KBM-7 (cell line): ENCODE data around the gene TMEM134.

Experiments
- DNase-seq: peaks from one replicate; pipeline ENCODE4 v3.0.0-alpha.2; 2015
- in situ Hi-C: fragments of 300-500 bp; cut with MboI; formaldehyde crosslinking; loops from 2 replicates; pipeline ENCODE4 v1.14.3; 2020; ENCODE audit warnings: low sequenced_read_pairs, low pct_unique_long_range_greater_than_20kb, mixed read lengths

The TMEM134 gene

DNA sequence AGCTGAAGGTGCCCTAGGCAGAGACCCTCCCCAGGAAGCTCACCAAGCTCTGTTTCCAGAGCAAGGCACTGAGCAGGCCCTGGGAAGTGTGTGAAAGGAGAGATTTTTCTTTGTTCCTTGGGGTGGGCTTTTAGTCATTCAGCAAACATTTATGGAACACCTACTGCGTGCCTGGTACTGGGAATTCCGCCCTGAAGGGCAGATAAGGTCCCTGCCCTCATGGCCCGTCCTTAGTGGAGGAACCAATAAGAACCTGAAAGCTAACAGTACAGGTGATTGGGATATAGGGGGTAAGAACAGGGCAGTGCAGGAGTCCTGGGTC is 3.9 kb downstream of the TMEM134 start:
- no peak for DNase-seq
- in situ Hi-C loops = no loop called here

DNA sequence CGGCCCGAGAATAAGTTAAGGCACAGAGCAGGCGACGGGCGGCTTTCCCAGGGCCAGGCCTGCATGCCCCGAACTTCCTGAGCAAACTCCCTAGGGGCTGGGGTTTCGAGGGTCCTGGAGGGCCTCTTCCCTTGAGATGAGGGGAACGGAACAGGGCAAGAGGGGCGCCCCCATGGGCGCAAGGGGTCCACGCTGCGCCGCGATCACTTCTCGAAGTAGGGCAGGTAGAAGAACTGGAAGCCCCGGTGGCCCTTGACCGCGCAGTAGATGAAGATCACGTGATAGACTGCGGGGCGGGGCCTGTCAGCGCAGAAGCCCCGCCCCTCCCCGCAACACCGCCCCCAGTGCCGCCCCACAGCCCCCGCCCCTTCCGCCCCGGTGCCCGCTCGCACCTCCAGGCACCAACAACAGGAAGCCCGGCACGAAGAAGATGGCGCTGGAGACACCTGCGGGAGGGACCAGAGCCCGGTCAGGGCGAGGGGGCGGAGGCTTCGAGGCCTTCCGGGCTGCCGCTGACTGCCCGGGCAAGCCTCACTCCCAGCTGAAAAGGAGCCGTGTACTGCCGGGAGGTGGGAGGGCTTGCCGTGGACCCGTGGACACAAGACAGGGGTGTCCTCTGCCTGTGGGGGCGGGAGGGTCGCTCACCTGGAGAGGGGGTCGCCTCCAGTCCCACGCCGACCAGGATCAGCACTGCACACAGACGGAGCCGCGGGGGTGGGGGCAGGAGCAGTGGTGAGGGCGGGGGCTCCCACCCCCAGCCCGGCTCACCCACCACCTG is 4.5 kb downstream of the TMEM134 start:
- in situ Hi-C loops = no loop called here
- DNase-seq = peak; percentile 82

DNA sequence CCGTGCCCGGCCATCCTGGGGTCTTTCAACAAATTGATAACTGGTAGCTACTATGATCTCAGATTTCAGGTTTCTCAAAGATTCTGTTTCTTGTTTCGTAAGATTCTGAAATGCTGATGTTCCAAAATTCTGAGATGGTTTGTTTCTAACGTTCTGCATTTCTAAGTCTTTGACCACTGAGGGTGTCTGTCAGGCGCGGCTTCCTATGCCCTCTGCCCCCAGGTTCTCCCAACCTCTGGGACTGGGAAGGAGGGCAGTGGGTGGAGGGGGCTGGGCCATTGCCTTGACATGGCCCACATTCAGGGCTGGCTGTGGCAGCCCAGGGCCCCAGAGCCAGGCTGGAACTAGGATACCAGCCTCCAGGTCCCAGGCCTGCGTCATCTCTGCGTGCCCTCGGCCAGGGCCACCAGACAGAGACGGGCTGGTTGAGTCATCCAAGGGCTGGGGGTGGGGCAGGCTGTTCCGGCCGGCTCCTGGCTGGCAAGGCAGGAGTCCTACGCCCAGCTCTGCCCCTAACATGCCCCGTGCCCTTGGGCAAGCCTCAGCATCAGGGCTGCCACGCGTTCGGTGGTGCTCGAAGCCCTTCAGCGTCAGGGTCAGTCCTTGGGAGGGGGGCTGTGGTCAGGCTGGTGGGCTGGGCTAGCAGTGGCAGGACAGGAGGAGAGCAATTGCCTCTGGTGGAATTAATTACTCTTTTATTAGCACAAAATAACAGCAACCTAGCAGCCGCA is 5.2 kb downstream of the TMEM134 start:
- DNase-seq = peak; percentile 57
- in situ Hi-C loops = no loop called here

DNA sequence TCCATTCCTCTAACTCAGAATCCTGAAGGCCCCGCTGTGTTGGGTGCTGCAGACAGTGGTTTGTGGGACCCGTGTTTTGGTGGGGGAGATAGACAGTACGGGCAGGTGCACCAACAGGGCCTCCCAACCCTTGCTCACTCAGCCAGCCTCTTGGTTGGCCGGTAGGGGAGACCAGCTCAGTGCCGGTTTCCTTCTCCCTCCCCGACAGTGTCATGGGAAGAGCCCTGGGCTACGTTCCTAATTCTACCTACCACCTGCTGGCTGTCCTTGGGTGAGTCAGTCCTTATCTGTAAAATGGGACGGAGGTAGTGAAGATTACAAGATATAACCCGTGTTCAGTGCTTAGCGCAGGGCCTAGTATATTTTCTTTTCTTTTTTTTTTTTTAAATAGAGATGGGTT is 5.9 kb downstream of the TMEM134 start:
- DNase-seq = no peak
- in situ Hi-C loops = no loop called here

DNA sequence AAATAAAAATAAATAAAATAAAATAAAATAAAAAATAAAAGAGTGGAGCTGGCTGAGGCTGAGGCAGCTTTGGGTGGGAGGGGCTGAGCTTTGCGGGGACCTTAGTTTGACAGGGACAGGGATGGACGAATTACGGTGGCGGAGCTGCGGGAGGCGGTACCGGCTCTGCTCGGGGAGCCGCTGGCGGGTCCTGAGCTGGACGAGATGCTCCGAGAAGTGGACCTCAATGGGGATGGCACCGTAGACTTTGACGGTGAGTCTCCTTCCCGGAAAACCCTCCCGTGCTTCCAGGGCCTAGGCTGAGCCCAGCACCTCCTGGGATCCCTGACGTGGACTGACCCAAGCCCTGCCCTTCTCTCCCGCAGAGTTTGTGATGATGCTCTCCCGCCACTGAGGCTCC is 10.8 kb downstream of the TMEM134 start:
- no peak for DNase-seq
- in situ Hi-C loops = no loop called here

DNA sequence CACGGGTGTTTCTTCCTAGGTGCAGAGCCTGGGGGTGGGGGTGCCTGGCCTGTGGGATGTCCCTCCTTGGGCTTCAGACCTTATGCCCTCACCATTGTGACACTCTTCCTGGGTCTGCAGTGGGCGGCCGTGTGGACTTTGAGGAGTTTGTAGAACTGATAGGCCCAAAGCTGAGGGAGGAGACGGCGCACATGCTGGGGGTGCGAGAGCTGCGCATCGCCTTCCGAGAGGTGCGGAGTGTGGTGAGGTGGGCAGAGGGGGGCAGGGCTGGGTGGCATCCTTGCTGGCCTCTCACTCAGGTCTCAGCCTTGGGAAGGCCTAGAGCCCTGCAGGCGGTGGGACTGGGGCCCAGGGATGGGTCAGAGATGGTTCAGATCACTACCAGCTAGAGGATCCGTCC is 11.6 kb downstream of the TMEM134 start:
- in situ Hi-C loops = no loop called here
- no peak for DNase-seq

DNA sequence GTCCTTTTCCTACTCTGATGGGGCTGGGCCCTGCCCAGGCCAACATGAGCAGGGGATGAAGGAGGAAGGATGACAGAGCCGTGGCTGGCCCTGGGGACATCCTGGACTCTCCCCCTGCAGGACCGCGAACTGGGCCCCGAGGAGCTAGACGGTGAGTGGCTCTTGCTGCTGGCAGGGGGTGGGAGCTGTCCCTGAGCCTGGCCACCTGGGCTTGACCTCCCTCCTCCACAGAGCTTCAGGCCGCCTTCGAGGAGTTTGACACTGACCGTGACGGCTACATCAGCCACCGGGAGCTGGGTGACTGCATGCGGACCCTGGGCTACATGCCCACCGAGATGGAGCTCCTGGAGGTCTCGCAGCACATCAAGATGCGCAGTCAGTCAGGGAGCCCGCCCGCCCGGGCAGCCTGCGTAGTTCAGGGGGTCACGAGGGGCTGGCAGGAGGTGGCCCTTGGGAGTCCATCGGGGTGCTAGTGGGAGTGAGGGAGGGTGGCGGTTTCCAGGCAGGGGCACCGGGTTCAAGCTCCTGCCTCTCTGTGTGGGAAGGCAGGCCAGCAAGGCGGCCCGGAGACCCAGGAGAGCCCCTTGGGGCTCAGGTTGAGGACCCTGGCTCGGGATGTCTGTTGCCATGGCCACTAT is 12.9 kb downstream of the TMEM134 start:
- no peak for DNase-seq
- in situ Hi-C loops = no loop called here

DNA sequence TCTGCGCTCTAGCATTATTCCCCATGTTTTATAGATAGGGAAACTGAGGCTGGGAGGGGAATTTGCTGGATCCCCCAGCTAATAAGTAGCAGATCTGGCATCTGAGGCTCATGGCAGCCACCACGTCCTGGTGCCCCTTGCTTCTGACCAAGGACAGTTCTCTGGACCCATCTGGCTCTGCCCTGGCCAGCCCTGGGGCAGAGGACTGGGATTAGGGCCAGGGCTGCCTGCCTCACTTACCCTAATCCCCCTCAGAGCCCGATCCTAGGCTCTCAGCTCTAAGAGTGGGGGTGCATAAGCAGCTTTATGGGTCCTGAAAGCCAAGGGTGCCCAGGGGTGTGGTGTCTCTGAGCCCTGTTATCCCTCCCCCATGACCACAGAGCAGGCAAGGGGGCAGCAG is 14.0 kb downstream of the TMEM134 start, which contains the start of gene CABP4:
CABP4 (plus strand) TSS at position 301 of the 400 bp plus-strand sequence; CDS start at position 371, 70 bp downstream.
- DNase-seq = no peak
- in situ Hi-C loops = no loop called here

DNA sequence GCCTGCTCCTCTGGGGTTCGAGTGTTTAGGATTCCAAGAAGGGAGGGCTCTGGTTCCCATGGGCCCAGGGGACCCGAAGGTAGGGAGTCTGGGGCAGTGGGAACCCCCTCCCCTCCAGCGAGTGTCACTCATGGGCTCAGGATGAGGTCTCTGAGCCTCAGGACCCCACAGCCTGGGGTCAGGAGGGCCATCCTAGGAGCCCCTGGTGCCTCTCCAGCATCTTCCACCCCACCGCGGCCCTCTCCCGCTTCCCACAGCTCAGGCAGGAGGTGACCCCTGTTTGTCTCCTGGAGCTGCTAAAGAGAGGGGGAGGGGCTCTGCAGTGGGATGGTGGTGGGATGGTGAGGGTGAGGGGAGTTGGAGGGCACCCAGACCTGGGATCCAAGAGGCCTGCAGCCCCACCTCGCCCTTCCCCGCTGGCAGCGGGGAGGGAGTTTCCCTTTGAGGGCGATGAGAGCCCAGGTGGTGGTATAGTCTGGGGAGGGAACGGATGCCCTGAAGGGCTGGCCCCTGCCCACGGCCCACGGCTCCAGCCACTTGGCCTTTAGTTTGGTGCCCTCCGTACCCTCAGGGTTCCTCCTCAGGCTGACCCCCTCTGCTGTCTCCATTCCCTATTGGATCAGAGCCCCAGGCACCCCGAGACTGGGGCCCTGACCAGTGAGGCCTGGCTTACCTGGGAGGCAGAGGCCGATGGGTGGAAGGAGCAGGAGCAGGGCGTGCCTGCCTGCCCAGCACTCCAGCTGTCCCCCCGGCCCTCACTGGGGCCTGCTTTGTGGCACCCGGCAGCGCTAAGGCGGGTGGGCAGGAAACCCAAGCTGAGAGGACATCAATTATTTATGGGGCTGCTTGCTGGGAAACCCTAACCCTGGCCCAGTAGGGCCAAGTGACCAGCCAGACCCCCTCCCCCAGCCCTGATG is 15.0 kb downstream of the TMEM134 start:
- in situ Hi-C loops = no loop called here
- DNase-seq = no peak

DNA sequence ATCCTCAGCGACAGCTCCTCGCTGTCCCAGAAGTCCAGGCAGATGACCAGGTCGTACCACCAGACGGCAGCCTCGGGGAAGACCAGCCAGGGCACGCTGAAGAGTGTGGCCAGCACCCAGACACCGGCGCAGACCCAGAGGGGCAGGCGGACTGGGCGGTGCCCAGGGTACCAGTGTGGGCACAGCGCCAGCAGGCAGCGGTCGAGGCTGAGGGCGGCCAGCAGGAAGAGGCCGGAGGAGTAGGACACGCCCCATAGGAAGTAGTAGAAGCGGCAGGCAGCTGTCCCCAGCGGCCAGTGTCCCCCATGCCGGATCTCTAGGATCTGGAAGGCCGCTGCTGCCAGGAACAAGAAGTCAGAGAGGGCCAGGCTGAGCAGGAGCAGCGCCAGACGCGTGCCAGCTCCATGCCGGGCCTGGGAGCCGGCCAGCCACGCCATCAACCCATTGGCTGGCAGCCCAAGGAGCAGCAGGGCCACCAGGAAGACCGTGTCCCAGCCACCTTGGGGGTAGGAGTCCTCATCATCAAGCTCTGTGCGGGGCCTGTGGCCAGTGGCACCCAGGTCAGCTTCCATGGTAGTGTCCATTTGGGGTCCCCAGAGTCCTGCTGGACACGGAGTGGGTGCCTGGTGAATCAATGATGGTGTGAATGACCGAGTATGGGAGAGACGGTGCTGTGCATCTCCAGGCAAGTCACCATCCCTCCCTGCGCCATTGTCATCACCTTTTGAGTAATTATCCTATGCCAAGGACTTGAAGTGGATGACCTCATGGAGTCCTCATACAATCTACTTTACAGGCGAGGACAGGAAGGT is 16.7 kb downstream of the TMEM134 start, which contains the start of gene GPR152:
GPR152 (minus strand) TSS at position 589 of the 812 bp plus-strand sequence; CDS start at position 584, 5 bp downstream.
- in situ Hi-C loops = no loop called here
- no peak for DNase-seq

DNA sequence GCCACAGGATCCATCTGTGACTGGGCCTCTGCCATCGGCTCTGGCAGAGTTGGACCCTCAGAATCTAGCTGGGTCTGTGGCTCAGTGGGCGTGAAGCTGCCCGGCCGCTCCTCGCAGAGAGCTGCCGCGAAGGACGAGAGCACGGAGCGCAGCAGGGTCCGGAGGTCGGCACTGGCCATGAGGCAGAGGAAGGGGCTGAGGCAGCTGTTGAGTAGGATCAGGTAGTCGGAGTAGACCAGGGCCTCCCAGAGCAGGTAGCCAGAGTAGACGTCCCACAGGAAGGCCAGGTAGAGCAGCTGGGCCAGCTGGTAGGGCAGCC is 17.4 kb downstream of the TMEM134 start:
- in situ Hi-C loops = no loop called here
- no peak for DNase-seq

DNA sequence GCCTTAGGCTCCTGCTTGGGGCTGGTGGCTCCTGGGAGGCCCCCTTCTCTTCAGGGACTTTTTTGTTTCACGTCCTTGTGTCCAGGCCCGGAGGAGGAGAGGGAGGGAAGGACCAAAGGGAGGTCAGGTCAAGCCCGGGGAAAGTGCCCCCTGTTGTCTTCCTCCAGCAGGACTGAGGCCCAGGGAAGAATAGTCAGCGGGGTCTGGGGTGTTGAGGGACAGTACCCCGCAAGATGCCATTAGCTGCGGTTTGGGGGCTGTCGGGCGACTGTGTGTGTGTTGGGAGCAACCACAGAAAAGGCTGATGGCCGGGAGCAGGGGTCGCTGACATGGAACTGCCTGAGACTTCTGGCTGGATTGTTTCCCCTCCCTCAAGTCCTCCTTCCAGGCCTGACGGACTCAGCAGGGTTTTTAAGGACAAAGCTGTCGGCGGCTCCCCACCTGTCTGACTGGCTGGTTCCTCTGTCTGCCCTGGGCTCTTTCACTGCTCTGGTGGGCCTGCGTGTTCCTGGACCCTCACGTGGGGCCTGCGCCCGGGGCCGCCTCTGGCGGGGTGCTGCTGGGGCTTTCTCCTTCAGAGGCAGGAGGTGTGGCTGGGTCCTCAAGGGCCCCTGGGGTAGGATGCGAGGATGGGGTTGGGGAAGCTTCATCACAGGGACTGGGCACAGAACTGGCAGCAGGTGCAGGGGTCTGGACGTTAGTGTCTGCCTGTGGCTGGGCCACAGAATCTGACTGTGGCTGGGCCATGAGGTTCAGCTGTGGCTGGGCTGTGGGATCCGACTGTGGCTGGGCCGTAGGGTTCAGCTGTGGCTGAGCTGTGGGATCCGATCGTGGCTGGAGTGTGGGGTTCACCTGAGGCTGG is 18.0 kb downstream of the TMEM134 start:
- in situ Hi-C loops = no loop called here
- DNase-seq = no peak

DNA sequence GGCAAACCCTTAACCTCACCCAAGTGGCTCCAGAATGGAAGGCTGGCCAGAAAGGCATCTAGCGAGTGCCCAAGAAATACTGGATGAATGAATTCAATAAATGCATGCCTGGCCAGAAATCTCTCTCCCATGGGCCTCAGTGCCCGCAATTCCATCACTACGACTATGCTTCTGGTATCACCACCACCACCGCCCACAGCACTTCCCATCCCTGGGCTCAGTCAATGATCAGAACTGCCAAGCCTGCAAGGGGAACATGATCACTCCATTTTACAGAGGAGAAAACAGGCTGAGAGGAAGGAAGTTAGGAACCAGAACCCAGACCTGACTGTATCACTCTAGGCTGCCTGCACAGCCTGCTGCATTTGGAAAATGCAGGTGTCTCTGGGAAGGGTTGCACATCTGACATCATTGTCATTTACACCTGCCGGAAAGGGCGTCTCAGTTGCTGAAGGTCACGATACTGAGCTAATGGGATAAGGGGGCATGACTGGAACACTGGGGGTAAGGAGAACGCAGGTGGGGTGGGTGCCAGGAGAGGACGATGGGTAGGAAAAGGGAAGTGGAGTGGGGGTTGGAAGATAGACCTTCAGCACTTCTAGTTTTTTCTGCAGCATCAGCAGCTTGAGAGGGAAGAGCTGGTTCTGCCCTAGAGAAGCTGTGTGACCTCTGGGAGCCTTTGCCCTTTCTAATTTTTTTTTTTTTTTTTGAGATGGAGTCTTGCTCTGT is 19.8 kb downstream of the TMEM134 start:
- in situ Hi-C loops = no loop called here

DNA sequence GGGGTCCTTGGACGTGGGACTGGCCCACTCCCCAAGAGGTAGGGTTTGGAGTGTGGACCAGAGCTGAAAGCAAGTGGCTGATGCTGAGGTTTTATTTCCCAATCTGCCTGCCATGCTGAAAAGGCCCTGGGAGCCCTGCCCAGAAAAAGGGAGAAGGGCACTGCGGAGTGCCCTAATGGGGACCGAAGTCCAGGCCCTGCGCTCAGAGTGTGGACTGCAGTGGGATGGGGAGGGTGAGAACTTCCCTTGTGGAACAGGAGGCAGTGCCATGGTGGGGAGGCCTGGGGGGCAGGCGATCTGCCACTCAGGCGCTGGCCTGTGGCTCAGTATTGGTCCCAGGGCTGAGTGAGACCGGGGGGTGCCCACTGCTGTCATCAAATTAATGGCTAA is 20.8 kb downstream of the TMEM134 start:
- DNase-seq = no peak
- in situ Hi-C loops = no loop called here

More for the DNA sequence above, 19.8 kb downstream of the TMEM134 start:
- peak; percentile 59 for DNase-seq

DNA sequence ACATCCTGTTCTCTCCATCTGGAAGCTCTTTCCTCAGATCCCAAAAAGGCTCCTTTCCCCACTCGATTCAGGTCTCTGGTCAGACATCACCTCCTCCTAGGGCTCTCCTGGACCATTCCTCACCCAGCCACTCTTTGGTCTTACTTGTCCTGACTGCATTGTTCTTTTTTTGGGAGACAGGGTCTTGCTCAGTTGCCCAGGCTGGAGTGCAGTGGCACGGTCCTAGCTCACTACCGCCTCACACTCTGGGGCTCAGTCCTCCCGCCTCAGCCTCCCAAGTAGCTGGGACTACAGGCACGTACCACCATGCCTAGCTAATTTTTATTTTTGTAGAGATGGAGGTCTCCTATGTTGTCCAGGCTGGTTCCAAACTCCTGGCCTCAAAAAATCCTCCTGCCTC is 23.5 kb downstream of the TMEM134 start:
- DNase-seq = no peak
- in situ Hi-C loops = no loop called here

DNA sequence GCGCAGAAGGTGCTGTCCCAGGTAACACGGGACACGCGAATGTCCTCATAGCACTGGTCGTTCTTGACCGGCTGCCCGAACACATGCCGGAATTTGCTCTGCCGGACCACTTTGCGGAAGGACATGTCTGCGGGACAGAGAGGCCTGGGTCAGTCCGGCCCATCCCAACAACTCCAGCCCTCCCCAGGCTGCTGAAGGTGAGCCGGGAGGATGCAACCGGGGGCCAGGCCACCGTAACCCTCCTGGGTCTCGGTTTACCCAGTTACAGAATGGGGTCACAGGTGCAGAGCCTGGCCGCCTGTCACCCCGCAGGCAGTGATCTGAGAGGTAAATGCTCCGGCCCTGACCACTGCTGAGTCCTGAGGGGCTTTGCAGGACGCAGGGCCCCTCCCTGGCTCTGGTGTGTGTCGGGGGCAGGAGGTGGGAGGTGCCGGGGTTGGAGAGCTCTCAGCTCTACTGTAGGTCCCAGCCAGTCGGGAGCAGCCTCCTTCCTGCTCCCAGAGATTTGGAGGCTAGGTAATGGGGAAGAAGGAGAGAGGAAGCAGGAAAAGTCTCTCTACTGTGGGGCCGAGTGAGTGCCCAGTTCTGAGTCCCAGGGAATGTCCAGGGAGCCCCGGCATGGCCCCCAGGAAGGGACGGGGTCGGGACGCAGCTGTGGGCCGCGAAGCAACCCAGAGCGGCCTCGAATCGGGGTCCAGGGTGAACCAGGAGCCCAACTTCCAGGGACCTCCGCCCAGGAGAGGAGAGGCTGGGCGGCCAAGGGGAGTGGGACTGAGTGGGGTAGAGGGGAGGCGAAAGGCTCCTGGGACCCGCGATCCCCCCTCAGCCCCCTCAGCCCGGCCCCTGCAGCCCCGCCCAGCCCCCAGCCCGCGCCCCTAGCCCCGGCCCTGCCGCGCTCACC is 26.3 kb downstream of the TMEM134 start:
- in situ Hi-C loops = no loop called here
- no peak for DNase-seq
